DND-41 (cell line): ENCODE measurements around the gene ARL6IP1.

Experiments
- ATAC-seq: fragments of 200-7000 bp; cut with Tn5 transposase; 3 replicates; pipeline ENCODE4 v1.9.1; 2021; ENCODE audit warnings: low read depth; ENCODE audit not compliant: insufficient read depth
- DNase-seq: peaks from one replicate; pipeline ENCODE4 v3.0.0-alpha.2; 2020
- H2AFZ ChIP-seq: 2 replicates; pipeline ENCODE4 v1.6.0; 2012; ENCODE audit warnings: low read depth, low read length
- H3K27ac ChIP-seq: 2 replicates; pipeline ENCODE4 v1.5.1; 2012; ENCODE audit warnings: low read length, inconsistent platforms
- H3K27me3 ChIP-seq: fragments of 200-600 bp; sonication (generic); 2 replicates; pipeline ENCODE4 v1.6.0; 2012; ENCODE audit warnings: low read length, mild to moderate bottlenecking, inconsistent platforms; ENCODE audit not compliant: insufficient read depth, poor library complexity
- H3K36me3 ChIP-seq: 2 replicates; pipeline ENCODE4 v1.5.1; 2012; ENCODE audit warnings: low read length, inconsistent platforms; ENCODE audit not compliant: insufficient read depth
- H3K4me1 ChIP-seq: 2 replicates; pipeline ENCODE4 v1.5.1; 2012; ENCODE audit warnings: mild to moderate bottlenecking, low read length; ENCODE audit not compliant: insufficient read depth
- H3K4me2 ChIP-seq: 2 replicates; pipeline ENCODE4 v1.6.0; 2012; ENCODE audit warnings: mild to moderate bottlenecking, moderate library complexity, low read length, inconsistent platforms; ENCODE audit not compliant: insufficient read depth
- H3K4me3 ChIP-seq, 2 experiments: fragments of 200-600 bp in 1 of 2; shearing (Covaris generic) in 1 of 2; 2 replicates each; pipeline ENCODE4 v1.5.1; 2012 to 2016; ENCODE audit warnings: inconsistent platforms in 2 of 2, low read length in 2 of 2, mild to moderate bottlenecking in 2 of 2, low read depth in 1 of 2, moderate library complexity in 1 of 2
- H3K79me2 ChIP-seq: 2 replicates; pipeline ENCODE4 v1.6.0; 2012; ENCODE audit warnings: low read length, inconsistent platforms; ENCODE audit not compliant: insufficient read depth
- H3K9ac ChIP-seq: 2 replicates; pipeline ENCODE4 v1.6.0; 2012; ENCODE audit warnings: low read depth, mild to moderate bottlenecking, inconsistent platforms, low read length, moderate library complexity
- H3K9me3 ChIP-seq: 2 replicates; pipeline ENCODE4 v1.5.1; 2012; ENCODE audit warnings: low read length, moderate library complexity, mild to moderate bottlenecking, inconsistent platforms; ENCODE audit not compliant: insufficient read depth, severe bottlenecking
- H4K20me1 ChIP-seq: 2 replicates; pipeline ENCODE4 v1.6.0; 2012; ENCODE audit warnings: low read length; ENCODE audit not compliant: insufficient read depth
- CTCF ChIP-seq: IDR thresholded peaks from 2 replicates; pipeline ENCODE4 v1.5.1; 2012; ENCODE audit warnings: borderline replicate concordance, low read length, moderate library complexity, mild to moderate bottlenecking; ENCODE audit not compliant: poor library complexity, severe bottlenecking; ENCODE audit errors: extremely low read depth
- EZH2 ChIP-seq: IDR thresholded peaks from 3 replicates; pipeline ENCODE4 v1.6.1; 2012; ENCODE audit warnings: borderline replicate concordance, low read depth, mild to moderate bottlenecking, moderate library complexity, low read length, inconsistent platforms; ENCODE audit not compliant: severe bottlenecking

Gene ARL6IP1

GRCh38 chr16:18841833-18842525 lies 40.6 kb upstream of the ARL6IP1 start:
- Histone ChIP-seq H3K36me3 (peaks cover 97% of the 10 kb centered on the region), H3K4me3 (no peak overlapping the region), H3K4me1 (no peaks in the 10 kb centered on the region), H3K27ac (no peak overlapping the region), H2AFZ (no peak overlapping the region), H3K27me3 (no peaks in the 10 kb centered on the region), H4K20me1 (no peaks in the 10 kb centered on the region), H3K4me2 (no peak overlapping the region), H3K9ac (no peak overlapping the region), H3K79me2 (peaks cover 2% of the 10 kb centered on the region; the same call in 1 of the 2 replicates), H3K9me3 (no peaks in the 10 kb centered on the region)
- ATAC-seq, result no peak
- DNase-seq, result no peak
- TF ChIP-seq CTCF (no peak), EZH2 (no peak)

GRCh38 chr16:18839555-18839954 lies 38.2 kb upstream of the ARL6IP1 start:
- H3K27ac ChIP-seq, result no peak overlapping the region
- H3K79me2 ChIP-seq, result peaks cover 1% of the 10 kb centered on the region; the same call in 1 of the 2 replicates
- H3K4me1 ChIP-seq, result no peaks in the 10 kb centered on the region
- TF ChIP-seq EZH2, result no peak
- TF ChIP-seq CTCF, result no peak
- H3K9ac ChIP-seq, result no peak overlapping the region
- peaks cover 97% of the 10 kb centered on the region for H3K36me3 ChIP-seq
- DNase-seq (no peak), ATAC-seq (no peak)
- H3K4me2 ChIP-seq, result no peak overlapping the region
- no peaks in the 10 kb centered on the region for H4K20me1 ChIP-seq
- H2AFZ ChIP-seq, result no peak overlapping the region
- H3K9me3 ChIP-seq, result no peaks in the 10 kb centered on the region
- H3K4me3 ChIP-seq, result no peak overlapping the region
- no peaks in the 10 kb centered on the region for H3K27me3 ChIP-seq

- no peak for ATAC-seq
- H3K27ac ChIP-seq, result no peak overlapping the region
Measured at GRCh38 chr16:18836702-18837101, 35.4 kb upstream of the ARL6IP1 start.

More at GRCh38 chr16:18836702-18837101, 35.4 kb upstream of the ARL6IP1 start:
- no peaks in the 10 kb centered on the region for H3K4me1 ChIP-seq
- H3K9ac ChIP-seq, result no peak overlapping the region
- no peak for TF ChIP-seq EZH2
- no peak for TF ChIP-seq CTCF
- H3K9me3 ChIP-seq, result no peaks in the 10 kb centered on the region
- no peak overlapping the region for H2AFZ ChIP-seq
- no peak overlapping the region for H3K4me3 ChIP-seq
- DNase-seq, result no peak
- peaks cover 98% of the 10 kb centered on the region for H3K36me3 ChIP-seq
- H4K20me1 ChIP-seq, result no peaks in the 10 kb centered on the region
- H3K27me3 ChIP-seq, result no peaks in the 10 kb centered on the region
- no peaks in the 10 kb centered on the region for H3K79me2 ChIP-seq
- H3K4me2 ChIP-seq, result no peak overlapping the region
